ENCODE measurements around the gene PDZRN4. TPM values are rescaled to one million over a fixed set of nuclear protein-coding genes. Genes with fewer than 3 reads are reported as not detected.

PDZRN4 gene
- total RNA-seq, 1 donor from 2014 or later: 24.8 TPM

DNA sequence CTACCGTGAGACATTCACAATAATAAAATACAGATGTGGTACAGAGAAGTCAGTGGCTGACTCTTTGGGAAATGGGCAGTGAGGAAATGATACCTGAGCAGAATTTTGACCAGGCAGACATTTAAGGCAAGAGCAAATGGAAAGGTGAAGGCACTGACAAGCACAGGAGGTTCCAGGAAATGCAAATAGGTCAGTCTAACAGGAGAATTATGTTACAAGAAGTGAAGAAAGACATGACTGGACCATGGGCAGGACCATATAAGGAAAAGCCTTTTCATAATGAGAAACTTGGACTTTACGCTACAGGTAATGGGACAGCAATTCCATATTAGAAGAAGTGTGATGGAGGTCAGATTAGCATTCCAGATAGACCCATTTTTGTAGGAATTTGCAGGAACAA is 338.9 kb downstream of the PDZRN4 start:
- Histone ChIP-seq H3K36me3 (no peaks in the 10 kb centered on the region), H3K4me3 (no peak overlapping the region), H3K9me3 (no peaks in the 10 kb centered on the region), H3K4me1 (peaks cover 4% of the 10 kb centered on the region), H3K27ac (no peak overlapping the region), H3K27me3 (no peaks in the 10 kb centered on the region)
- TF ChIP-seq, protein P1, sequence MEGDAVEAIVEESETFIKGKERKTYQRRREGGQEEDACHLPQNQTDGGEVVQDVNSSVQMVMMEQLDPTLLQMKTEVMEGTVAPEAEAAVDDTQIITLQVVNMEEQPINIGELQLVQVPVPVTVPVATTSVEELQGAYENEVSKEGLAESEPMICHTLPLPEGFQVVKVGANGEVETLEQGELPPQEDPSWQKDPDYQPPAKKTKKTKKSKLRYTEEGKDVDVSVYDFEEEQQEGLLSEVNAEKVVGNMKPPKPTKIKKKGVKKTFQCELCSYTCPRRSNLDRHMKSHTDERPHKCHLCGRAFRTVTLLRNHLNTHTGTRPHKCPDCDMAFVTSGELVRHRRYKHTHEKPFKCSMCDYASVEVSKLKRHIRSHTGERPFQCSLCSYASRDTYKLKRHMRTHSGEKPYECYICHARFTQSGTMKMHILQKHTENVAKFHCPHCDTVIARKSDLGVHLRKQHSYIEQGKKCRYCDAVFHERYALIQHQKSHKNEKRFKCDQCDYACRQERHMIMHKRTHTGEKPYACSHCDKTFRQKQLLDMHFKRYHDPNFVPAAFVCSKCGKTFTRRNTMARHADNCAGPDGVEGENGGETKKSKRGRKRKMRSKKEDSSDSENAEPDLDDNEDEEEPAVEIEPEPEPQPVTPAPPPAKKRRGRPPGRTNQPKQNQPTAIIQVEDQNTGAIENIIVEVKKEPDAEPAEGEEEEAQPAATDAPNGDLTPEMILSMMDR (IDR thresholded peaks at IDR 0.05): no peak
- TF ChIP-seq POLR2A (IDR thresholded peaks at IDR 0.05) (no peak), POLR2AphosphoS5 (IDR thresholded peaks at IDR 0.05; ENCODE audit: insufficient read depth in 1 of 2, low read depth in 1 of 2) (no peak)
- DNase-seq (ENCODE audit: extremely low spot score in 2 of 2): no peak
- intact Hi-C loops (cut with DNase I): no loop called here

DNA sequence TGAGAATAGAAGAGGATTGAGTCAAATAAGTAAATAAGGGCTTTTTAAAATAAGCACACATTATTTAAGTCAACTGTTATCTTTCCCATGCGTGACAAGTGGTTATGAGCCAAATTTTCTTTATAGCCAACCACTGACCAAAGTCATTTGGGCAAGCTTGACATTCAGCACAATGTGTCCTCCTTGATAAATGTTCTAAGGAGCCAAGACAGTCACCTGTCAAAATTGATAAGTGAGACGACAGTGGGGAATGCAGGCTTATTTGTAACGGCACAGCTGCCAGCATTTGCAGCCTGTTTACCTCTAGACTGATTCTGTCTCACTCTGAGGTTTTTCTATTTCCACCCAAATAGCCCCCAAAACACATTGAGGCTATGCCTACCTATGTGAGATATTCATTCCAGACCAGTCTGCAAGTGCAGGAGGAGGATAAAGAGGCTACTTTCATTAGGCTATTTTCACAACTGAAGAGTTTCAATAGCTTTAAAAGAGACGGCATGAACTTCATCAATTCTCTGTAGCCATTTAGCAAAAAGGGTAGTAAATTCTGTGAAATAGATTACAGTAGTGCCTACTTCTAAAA is 339.5 kb downstream of the PDZRN4 start:
- Histone ChIP-seq H3K36me3 (no peaks in the 10 kb centered on the region), H3K9me3 (no peaks in the 10 kb centered on the region), H3K27ac (no peak overlapping the region), H3K4me1 (no peaks in the 10 kb centered on the region), H3K27me3 (no peaks in the 10 kb centered on the region), H3K4me3 (no peak overlapping the region)
- TF ChIP-seq POLR2AphosphoS5 (IDR thresholded peaks at IDR 0.05; ENCODE audit: insufficient read depth in 1 of 2, low read depth in 1 of 2) (no peak), POLR2A (IDR thresholded peaks at IDR 0.05) (no peak)
- TF ChIP-seq, protein P1 (IDR thresholded peaks at IDR 0.05): no peak
- no peak for DNase-seq (ENCODE audit: extremely low spot score in 2 of 2)
- intact Hi-C loops (cut with DNase I): no loop called here

GRCh38 chr12:41528874-41529273 is 340.8 kb downstream of the PDZRN4 start:
- Histone ChIP-seq H3K27me3 (no peaks in the 10 kb centered on the region), H3K27ac (no peak overlapping the region), H3K4me1 (no peaks in the 10 kb centered on the region), H3K4me3 (no peak overlapping the region), H3K36me3 (no peaks in the 10 kb centered on the region), H3K9me3 (no peaks in the 10 kb centered on the region)
- intact Hi-C loops (cut with DNase I): no loop called here
- no peak for DNase-seq (ENCODE audit: extremely low spot score in 2 of 2)
- TF ChIP-seq, protein P1 (IDR thresholded peaks at IDR 0.05): no peak
- no peak for TF ChIP-seq POLR2A (IDR thresholded peaks at IDR 0.05)
- no peak for TF ChIP-seq POLR2AphosphoS5 (IDR thresholded peaks at IDR 0.05; ENCODE audit: insufficient read depth in 1 of 2, low read depth in 1 of 2)

- no peak for DNase-seq (ENCODE audit: extremely low spot score in 2 of 2)
- Histone ChIP-seq H3K27ac (no peak overlapping the region), H3K4me1 (no peaks in the 10 kb centered on the region), H3K27me3 (no peaks in the 10 kb centered on the region), H3K9me3 (no peaks in the 10 kb centered on the region), H3K36me3 (no peaks in the 10 kb centered on the region), H3K4me3 (no peak overlapping the region)
- intact Hi-C loops (cut with DNase I): no loop called here
- TF ChIP-seq POLR2A (IDR thresholded peaks at IDR 0.05) (no peak), POLR2AphosphoS5 (IDR thresholded peaks at IDR 0.05; ENCODE audit: insufficient read depth in 1 of 2, low read depth in 1 of 2) (no peak)
- TF ChIP-seq, protein P1 (IDR thresholded peaks at IDR 0.05): no peak
Measured at GRCh38 chr12:41530441-41530840, 342.3 kb downstream of the PDZRN4 start.

GRCh38 chr12:41531147-41531829 is 343.2 kb downstream of the PDZRN4 start:
- DNase-seq (ENCODE audit: extremely low spot score in 2 of 2): no peak
- Histone ChIP-seq H3K9me3 (no peaks in the 10 kb centered on the region), H3K27me3 (no peaks in the 10 kb centered on the region), H3K27ac (no peak overlapping the region), H3K4me1 (no peaks in the 10 kb centered on the region), H3K36me3 (no peaks in the 10 kb centered on the region), H3K4me3 (no peak overlapping the region)
- TF ChIP-seq POLR2A (IDR thresholded peaks at IDR 0.05): no peak
- TF ChIP-seq, protein P1 (IDR thresholded peaks at IDR 0.05): no peak
- no peak for TF ChIP-seq POLR2AphosphoS5 (IDR thresholded peaks at IDR 0.05; ENCODE audit: insufficient read depth in 1 of 2, low read depth in 1 of 2)
- intact Hi-C loops (cut with DNase I): no loop called here
